ENCODE data around the gene LACRT. TPM values are rescaled to one million over a fixed set of nuclear protein-coding genes. Genes with fewer than 3 reads are reported as not detected.

LACRT gene
- 5.8 TPM for total RNA-seq

DNA sequence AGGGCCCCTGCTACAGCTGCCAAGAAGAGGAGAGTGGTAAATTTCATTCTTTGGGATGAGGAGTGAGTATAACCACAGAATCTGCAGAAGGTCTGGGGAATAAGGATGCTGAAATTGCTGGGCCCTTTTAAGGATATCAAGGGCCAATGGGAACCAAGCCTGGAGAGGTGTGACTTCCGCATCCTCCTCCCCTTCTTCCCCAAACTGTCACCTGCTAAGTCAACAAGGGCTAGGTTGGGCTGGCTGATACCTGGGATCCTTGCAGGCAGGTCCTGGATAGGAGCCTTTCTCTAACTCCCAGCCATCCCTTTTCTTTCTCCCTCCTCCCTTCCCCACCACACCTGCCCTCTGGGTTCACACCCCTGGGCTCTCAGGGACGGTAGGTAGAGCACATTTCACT is at the start of gene LACRT:
LACRT (minus strand) TSS at position 101 of the 400 bp plus-strand sequence; CDS start at position 47, 54 bp downstream.

GRCh38 chr12:54648265-54648664 is 13.6 kb upstream of the LACRT start, which contains the start of gene DCD:
Gene DCD, minus strand, starts transcription at chr12:54648365. Its CDS starts 62 bp downstream, at chr12:54648303.

GRCh38 chr12:54588110-54588889 is 46.4 kb downstream of the LACRT start, which contains the start of gene PPP1R1A:
Gene PPP1R1A, minus strand, starts transcription at chr12:54588659. Its CDS starts 171 bp downstream, at chr12:54588488.

Other genes starting within 250 kb of the LACRT start
- 45.5 TPM for gene ITGA5, start 215.6 kb downstream of the LACRT start, total RNA-seq
- gene GTSF1, start 161.3 kb downstream of the LACRT start, total RNA-seq, result not detected
- 5.2 TPM for gene NCKAP1L, start 137.1 kb downstream of the LACRT start, total RNA-seq
- gene PDE1B, start 85.3 kb downstream of the LACRT start, total RNA-seq, result 5.1 TPM
- gene PPP1R1A, start 46.2 kb downstream of the LACRT start, total RNA-seq, result 8.8 TPM
- not detected for gene DCD, start 13.5 kb upstream of the LACRT start, total RNA-seq
- not detected for gene MUCL1, start 219.6 kb upstream of the LACRT start, total RNA-seq

Data from camera-type eye (tissue), 1 donor.